Measurements from ENCODE around the gene TOP2B.

Gene TOP2B

GRCh38 chr3:25683882-25684281 is 19.2 kb upstream of the TOP2B start:
- no peak overlapping the region for H3K4me3 Mint-ChIP-seq
- H3K4me1 Mint-ChIP-seq = no peaks in the 10 kb centered on the region
- H3K27me3 Mint-ChIP-seq = no peaks in the 10 kb centered on the region
- H3K9me3 Mint-ChIP-seq = no peaks in the 10 kb centered on the region
- H3K27ac Mint-ChIP-seq = no peak overlapping the region
- H3K36me3 Mint-ChIP-seq (ENCODE audit: low read depth) = no peaks in the 10 kb centered on the region
- DNase-seq (no peak), ATAC-seq (no peak)

GRCh38 chr3:25683410-25683809 is 18.7 kb upstream of the TOP2B start:
- DNase-seq = no peak
- no peak for ATAC-seq
- Mint-ChIP-seq H3K4me3 (no peak overlapping the region), H3K27me3 (no peaks in the 10 kb centered on the region), H3K9me3 (no peaks in the 10 kb centered on the region), H3K36me3 (ENCODE audit: low read depth) (no peaks in the 10 kb centered on the region), H3K4me1 (no peaks in the 10 kb centered on the region), H3K27ac (no peak overlapping the region)

GRCh38 chr3:25679642-25680302 is 15.1 kb upstream of the TOP2B start:
- Mint-ChIP-seq H3K27ac (no peak overlapping the region), H3K27me3 (no peaks in the 10 kb centered on the region), H3K4me1 (no peaks in the 10 kb centered on the region), H3K36me3 (ENCODE audit: low read depth) (no peaks in the 10 kb centered on the region), H3K4me3 (no peak overlapping the region), H3K9me3 (no peaks in the 10 kb centered on the region)
- DNase-seq = no peak
- no peak for ATAC-seq

- DNase-seq = no peak
- Mint-ChIP-seq H3K36me3 (ENCODE audit: low read depth) (no peaks in the 10 kb centered on the region), H3K27ac (no peak overlapping the region), H3K4me3 (no peak overlapping the region), H3K9me3 (no peaks in the 10 kb centered on the region), H3K4me1 (no peaks in the 10 kb centered on the region), H3K27me3 (no peaks in the 10 kb centered on the region)
- ATAC-seq = no peak
Observed at GRCh38 chr3:25679166-25679565, 14.5 kb upstream of the TOP2B start.

GRCh38 chr3:25678581-25678980 is 13.9 kb upstream of the TOP2B start:
- Mint-ChIP-seq H3K4me1 (no peaks in the 10 kb centered on the region), H3K36me3 (ENCODE audit: low read depth) (no peaks in the 10 kb centered on the region), H3K27me3 (no peaks in the 10 kb centered on the region), H3K27ac (no peak overlapping the region), H3K9me3 (no peaks in the 10 kb centered on the region), H3K4me3 (no peak overlapping the region)
- ATAC-seq (no peak), DNase-seq (no peak)

GRCh38 chr3:25677121-25677520 is 12.4 kb upstream of the TOP2B start:
- Mint-ChIP-seq H3K4me3 (no peak overlapping the region), H3K27ac (no peak overlapping the region), H3K4me1 (no peaks in the 10 kb centered on the region), H3K36me3 (ENCODE audit: low read depth) (peaks cover 2% of the 10 kb centered on the region), H3K9me3 (no peaks in the 10 kb centered on the region), H3K27me3 (no peaks in the 10 kb centered on the region)
- ATAC-seq = no peak
- no peak for DNase-seq

GRCh38 chr3:25674670-25675069 is 10.0 kb upstream of the TOP2B start:
- no peaks in the 10 kb centered on the region for H3K9me3 Mint-ChIP-seq
- H3K27ac Mint-ChIP-seq = no peak overlapping the region

GRCh38 chr3:25673738-25674298 is 9.1 kb upstream of the TOP2B start:
- Mint-ChIP-seq H3K4me3 (no peak overlapping the region), H3K9me3 (no peaks in the 10 kb centered on the region)
- DNase-seq = no peak

More at GRCh38 chr3:25674670-25675069, 10.0 kb upstream of the TOP2B start:
- no peaks in the 10 kb centered on the region for H3K27me3 Mint-ChIP-seq
- no peak for DNase-seq
- H3K4me3 Mint-ChIP-seq = no peak overlapping the region
- H3K4me1 Mint-ChIP-seq = peaks cover 4% of the 10 kb centered on the region
- peaks cover 2% of the 10 kb centered on the region for H3K36me3 Mint-ChIP-seq (ENCODE audit: low read depth)
- no peak for ATAC-seq

GRCh38 chr3:25665315-25666280 is 891 bp upstream of the TOP2B start:
- H3K27ac Mint-ChIP-seq = peak overlapping the region; percentile 95
- H3K9me3 Mint-ChIP-seq = no peaks in the 10 kb centered on the region
- no peaks in the 10 kb centered on the region for H3K27me3 Mint-ChIP-seq
- ATAC-seq (peak; percentile 29), DNase-seq (peak; percentile 60)
- H3K4me1 Mint-ChIP-seq = peaks cover 43% of the 10 kb centered on the region
- peaks cover 9% of the 10 kb centered on the region for H3K36me3 Mint-ChIP-seq (ENCODE audit: low read depth)
- peak overlapping the region; percentile 95 for H3K4me3 Mint-ChIP-seq

More at GRCh38 chr3:25673738-25674298, 9.1 kb upstream of the TOP2B start:
- Mint-ChIP-seq H3K4me1 (peaks cover 4% of the 10 kb centered on the region), H3K27ac (no peak overlapping the region), H3K27me3 (no peaks in the 10 kb centered on the region), H3K36me3 (ENCODE audit: low read depth) (peaks cover 2% of the 10 kb centered on the region)
- no peak for ATAC-seq

GRCh38 chr3:25663869-25664811 is 567 bp downstream of the TOP2B start:
- ATAC-seq = peak; percentile 37
- peak overlapping the region; percentile 95 for H3K4me3 Mint-ChIP-seq
- no peaks in the 10 kb centered on the region for H3K9me3 Mint-ChIP-seq
- H3K36me3 Mint-ChIP-seq (ENCODE audit: low read depth) = peaks cover 9% of the 10 kb centered on the region
- DNase-seq = peak; percentile 78
- no peaks in the 10 kb centered on the region for H3K27me3 Mint-ChIP-seq
- peaks cover 54% of the 10 kb centered on the region for H3K4me1 Mint-ChIP-seq
- peak overlapping the region; percentile 95 for H3K27ac Mint-ChIP-seq

- H3K4me1 Mint-ChIP-seq = peaks cover 61% of the 10 kb centered on the region
- peak overlapping the region; percentile 95 for H3K4me3 Mint-ChIP-seq
- peak; percentile 20 for ATAC-seq
- H3K9me3 Mint-ChIP-seq = no peaks in the 10 kb centered on the region
- DNase-seq = no peak
- H3K27ac Mint-ChIP-seq = peak overlapping the region; percentile 95
- no peaks in the 10 kb centered on the region for H3K27me3 Mint-ChIP-seq
- peaks cover 9% of the 10 kb centered on the region for H3K36me3 Mint-ChIP-seq (ENCODE audit: low read depth)
Observed at GRCh38 chr3:25663347-25663868, 1.3 kb downstream of the TOP2B start.

GRCh38 chr3:25662736-25663320 is 1.9 kb downstream of the TOP2B start:
- Mint-ChIP-seq H3K36me3 (ENCODE audit: low read depth) (peaks cover 10% of the 10 kb centered on the region), H3K27me3 (no peaks in the 10 kb centered on the region), H3K4me1 (peaks cover 61% of the 10 kb centered on the region), H3K27ac (peak overlapping the region; percentile 95), H3K4me3 (peak overlapping the region; percentile 95), H3K9me3 (no peaks in the 10 kb centered on the region)
- ATAC-seq (no peak), DNase-seq (no peak)

- ATAC-seq = no peak
- H3K9me3 Mint-ChIP-seq = no peaks in the 10 kb centered on the region
- peak overlapping the region; percentile 95 for H3K4me3 Mint-ChIP-seq
- no peak overlapping the region for H3K27ac Mint-ChIP-seq
- peaks cover 12% of the 10 kb centered on the region for H3K36me3 Mint-ChIP-seq (ENCODE audit: low read depth)
- no peaks in the 10 kb centered on the region for H3K27me3 Mint-ChIP-seq
- DNase-seq = no peak
- peaks cover 64% of the 10 kb centered on the region for H3K4me1 Mint-ChIP-seq
Observed at GRCh38 chr3:25661694-25662437, 2.8 kb downstream of the TOP2B start.

All from activated naive CD8-positive, alpha-beta T cell treated with anti-CD3 and anti-CD28 coated beads, Interleukin-2, amount 50 U/mL, for 24 hours (primary cell).